CD1c-positive myeloid dendritic cell (primary cell): Measurements from ENCODE around the gene FSIP1.

Experiments used
- DNase-seq: peaks from one replicate; pipeline ENCODE4 v3.0.0-alpha.2; 2016; ENCODE audit errors: extremely low spot score

The FSIP1 gene

DNA sequence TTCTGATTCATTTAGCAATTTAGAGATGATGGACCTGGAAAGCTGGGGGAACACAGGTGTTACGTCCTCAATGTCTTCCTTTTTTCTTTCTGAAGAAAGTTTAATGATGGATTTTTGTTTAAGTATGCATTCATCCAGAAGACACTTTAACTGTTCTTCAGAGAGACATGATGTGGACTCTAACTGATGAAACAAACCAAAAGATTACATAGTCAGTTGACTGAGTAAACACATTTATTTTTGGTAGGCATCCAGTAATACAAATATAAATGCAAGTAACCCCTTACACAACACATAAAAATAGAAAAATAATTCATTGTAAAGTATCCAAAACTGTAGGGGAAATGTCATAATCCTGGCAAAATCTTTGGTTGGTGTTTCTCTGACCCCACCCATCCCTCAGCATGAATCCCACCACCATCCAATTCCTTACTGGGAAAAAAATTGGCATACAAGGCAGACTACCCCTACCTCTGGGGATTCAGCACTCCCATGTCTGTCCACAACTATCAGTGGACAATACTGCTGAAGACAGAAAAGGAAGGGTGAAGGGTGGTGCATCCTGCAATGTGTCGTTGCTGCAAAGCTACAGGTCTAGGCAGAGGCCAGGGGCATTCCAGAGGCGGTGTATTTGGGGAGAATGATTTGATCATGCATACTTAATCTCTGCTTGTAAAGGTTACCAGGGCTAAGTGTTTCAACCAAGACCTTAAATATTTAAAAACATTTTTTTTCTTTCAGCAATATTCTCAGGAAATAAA lies 164.4 kb downstream of the FSIP1 start:
- no peak for DNase-seq

GRCh38 chr15:39616731-39617455 lies 165.7 kb downstream of the FSIP1 start:
- no peak for DNase-seq

- no peak for DNase-seq
Measured at GRCh38 chr15:39613861-39614260, 168.8 kb downstream of the FSIP1 start.

- no peak for DNase-seq
Measured at GRCh38 chr15:39613271-39613670, 169.4 kb downstream of the FSIP1 start.

GRCh38 chr15:39610665-39611064 lies 172.0 kb downstream of the FSIP1 start:
- DNase-seq = no peak

- no peak for DNase-seq
Measured at GRCh38 chr15:39609166-39609916, 173.3 kb downstream of the FSIP1 start.

DNA sequence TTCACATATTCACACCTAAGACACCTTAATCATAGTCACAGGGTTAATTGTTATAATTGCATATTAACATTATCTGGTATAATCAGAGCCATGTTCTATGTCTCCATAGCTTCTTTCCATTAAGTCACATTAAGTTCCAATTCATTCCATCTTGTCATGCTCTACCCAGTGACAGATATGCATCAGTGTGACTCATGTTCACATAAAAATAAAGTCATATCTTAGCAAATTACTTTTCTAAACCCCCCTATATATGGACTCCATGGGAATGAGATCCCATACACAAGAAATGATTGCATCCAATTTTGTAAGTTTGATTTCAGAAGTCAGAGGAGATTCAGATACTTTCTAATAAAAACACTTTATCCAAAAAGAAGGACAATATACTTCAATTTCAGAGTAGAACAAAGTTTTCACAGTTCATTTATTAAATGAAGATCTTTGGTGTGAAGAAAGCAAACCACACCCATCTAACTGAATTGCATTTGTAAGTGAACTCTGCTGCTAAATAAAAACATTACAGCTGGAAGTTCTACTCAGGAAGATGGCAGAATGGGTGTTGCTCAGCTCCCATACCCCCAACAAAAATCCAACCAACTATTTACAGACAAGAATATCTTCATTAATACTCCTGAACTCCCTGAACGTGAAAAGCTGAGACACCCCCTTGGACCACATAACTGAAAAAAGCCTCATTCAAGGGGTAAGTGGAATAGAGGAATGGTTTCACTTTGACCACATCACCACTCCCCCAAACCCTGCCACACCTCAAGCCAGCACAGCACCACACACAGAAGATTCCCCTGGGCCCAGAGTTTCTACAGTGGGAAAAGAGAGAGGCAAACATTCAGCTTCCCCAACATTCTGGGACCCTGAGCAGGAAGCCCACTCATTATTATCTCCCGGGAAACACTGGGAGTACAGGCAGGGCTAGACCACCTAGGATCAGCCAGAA lies 174.2 kb downstream of the FSIP1 start:
- no peak for DNase-seq

GRCh38 chr15:39605146-39605545 lies 177.5 kb downstream of the FSIP1 start:
- DNase-seq = no peak

DNA sequence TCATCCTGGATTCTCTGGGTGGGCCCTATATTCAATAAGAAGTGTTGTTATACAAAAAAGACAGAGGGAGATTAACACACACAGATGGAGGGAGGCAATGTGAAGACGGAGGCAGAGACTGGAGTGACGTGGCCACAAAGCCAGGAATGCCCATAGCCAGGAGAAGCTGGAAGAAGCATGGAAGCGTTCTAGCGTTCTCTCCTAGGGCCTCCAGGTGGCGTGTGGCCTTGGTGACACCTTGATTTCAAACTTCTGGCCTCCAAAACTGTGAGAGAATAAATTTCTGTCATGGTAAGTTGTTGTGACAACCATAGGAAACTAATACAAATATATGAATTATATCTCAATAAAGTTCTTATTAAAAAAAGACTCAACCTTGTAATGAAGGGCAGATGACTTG lies 180.5 kb downstream of the FSIP1 start:
- no peak for DNase-seq

- no peak for DNase-seq
Measured at GRCh38 chr15:39599871-39600270, 182.8 kb downstream of the FSIP1 start.

DNA sequence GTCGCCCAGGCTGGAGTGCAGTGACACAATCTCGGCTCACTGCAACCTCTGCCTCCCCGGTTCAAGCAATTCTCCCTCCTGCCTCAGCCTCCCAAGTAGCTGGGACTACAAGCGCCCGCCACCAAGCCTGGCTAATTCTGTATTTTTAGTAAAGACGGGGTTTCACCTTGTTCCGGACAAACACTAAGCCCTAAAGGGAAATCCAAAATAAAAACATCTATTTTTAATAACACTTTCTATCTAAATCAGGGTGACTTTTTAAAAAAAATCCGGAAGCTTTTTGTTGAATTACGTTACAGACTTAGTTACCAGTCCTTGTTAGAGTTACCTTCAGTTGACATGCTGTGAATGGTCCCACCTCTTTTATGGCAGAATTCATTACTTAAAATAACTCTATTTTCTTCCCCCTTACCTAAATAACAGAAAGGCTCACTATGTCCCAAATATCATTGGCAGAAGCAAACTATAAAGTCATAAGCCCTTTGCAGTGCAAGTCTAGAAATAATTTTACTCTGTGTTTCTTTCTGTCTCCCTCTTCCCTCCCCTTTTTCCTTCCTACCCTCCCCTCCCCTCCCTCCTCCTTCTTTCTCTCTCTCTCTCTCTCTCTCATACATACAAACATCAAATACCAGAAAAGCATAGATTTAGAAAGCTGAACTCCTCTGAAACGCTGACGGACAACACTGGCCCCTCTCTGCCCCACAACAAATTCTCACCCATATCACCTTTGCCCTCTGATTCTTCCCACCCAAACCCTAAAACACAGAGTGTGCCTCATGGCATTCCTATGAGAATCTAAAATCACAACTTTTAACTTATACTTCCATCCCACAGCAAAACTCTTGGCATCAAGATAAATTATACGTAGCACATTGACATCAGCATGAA lies 183.4 kb downstream of the FSIP1 start:
- no peak for DNase-seq

DNA sequence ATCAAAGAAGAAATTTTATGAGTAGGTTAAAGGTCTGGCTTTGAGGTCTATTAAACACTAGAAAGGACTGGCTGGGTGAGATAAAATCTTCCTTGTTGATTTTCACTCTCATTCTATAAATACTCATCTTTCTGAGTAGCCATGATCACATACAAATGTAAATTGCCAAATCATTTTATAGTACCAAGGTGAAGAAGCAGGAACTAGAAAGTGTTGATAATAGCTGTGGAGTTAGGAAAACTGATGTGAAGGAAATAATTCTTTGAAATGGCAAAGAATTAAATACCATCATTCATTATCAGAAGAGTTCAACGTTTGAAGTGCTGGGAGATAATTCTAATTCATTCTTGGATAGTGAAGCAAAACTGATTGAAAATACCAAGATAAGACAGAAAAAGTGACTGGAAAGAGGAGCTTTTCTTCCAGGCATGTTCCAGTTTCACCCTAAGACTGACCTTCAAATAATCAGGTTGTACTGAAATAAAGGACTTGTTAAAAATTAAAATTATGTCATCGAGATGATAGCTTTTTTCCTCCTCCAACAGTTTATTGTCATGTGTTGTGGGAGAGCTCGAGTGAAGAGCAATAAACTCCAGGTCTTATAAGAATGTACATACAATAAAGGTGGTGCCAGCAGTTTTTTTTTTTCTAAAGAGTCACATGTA lies 184.3 kb downstream of the FSIP1 start:
- no peak for DNase-seq

- no peak for DNase-seq
Measured at GRCh38 chr15:39597751-39598185, 184.9 kb downstream of the FSIP1 start.

DNA sequence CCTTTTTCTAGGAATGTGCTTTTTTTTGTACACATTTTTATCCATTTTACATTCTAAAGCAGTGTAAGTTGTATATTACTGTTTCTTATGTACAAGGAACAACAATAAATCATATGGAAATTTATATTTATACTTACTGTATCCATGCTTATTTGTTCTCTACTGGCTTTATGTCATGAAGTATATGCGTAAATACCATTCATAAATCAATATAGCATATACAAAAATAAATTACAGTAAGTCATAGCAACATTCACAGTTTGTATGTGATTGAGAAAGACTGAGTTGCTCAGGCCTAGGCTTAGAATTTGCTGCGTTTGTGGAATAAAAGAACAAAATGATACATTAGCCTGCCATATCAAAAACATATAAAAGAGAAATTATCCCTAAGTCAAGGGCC lies 185.3 kb downstream of the FSIP1 start:
- DNase-seq = no peak

- no peak for DNase-seq
Measured at GRCh38 chr15:39596358-39597051, 186.1 kb downstream of the FSIP1 start.

DNA sequence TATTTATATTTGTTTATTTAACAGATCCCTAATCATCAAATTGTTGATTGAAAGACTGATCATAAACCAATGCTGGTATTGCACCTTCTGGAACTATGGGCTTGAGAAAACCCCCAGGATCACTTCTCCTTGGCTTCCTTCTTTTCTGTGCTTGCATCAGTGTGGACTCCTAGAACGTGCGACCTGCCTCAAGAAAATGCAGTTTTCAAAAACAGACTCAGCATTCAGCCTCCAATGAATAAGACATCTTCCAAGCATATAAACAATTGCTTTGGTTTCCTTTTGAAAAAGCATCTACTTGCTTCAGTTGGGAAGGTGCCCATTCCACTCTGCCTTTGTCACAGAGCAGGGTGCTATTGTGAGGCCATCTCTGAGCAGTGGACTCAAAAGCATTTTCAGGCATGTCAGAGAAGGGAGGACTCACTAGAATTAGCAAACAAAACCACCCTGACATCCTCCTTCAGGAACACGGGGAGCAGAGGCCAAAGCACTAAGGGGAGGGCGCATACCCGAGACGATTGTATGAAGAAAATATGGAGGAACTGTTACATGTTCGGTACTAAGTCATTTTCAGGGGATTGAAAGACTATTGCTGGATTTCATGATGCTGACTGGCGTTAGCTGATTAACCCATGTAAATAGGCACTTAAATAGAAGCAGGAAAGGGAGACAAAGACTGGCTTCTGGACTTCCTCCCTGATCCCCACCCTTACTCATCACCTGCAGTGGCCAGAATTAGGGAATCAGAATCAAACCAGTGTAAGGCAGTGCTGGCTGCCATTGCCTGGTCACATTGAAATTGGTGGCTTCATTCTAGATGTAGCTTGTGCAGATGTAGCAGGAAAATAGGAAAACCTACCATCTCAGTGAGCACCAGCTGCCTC lies 187.1 kb downstream of the FSIP1 start:
- no peak for DNase-seq

GRCh38 chr15:39594446-39595337 lies 187.9 kb downstream of the FSIP1 start:
- DNase-seq = no peak
